RWPE2 (cell line): ENCODE measurements around the gene TMEM108.

Experiments used
- ATAC-seq: fragments of 200-7000 bp; cut with Tn5 transposase; 3 replicates; pipeline ENCODE4 v1.9.1; 2021; ENCODE audit warnings: low read depth
- DNase-seq: peaks from one replicate; pipeline ENCODE4 v3.0.0-alpha.2; 2020; ENCODE audit warnings: low spot score
- H3K27ac ChIP-seq: fragments of 450-650 bp; 2 replicates; pipeline ENCODE4 v1.5.1; 2017; ENCODE audit warnings: mild to moderate bottlenecking; ENCODE audit not compliant: poor library complexity, severe bottlenecking
- H3K27me3 ChIP-seq: fragments of 250-450 bp; sonication (Bioruptor Pico); 2 replicates; pipeline ENCODE4 v1.5.1; 2021; ENCODE audit warnings: mild to moderate bottlenecking, moderate library complexity; ENCODE audit not compliant: insufficient read depth, poor library complexity, severe bottlenecking
- H3K36me3 ChIP-seq: fragments of 250-450 bp; sonication (Bioruptor Pico); 2 replicates; pipeline ENCODE4 v1.5.1; 2020; ENCODE audit warnings: low read depth, mild to moderate bottlenecking, moderate library complexity
- H3K4me1 ChIP-seq: fragments of 250-450 bp; sonication (Bioruptor Pico); 2 replicates; pipeline ENCODE4 v1.5.1; 2021; ENCODE audit warnings: mild to moderate bottlenecking, moderate library complexity; ENCODE audit not compliant: insufficient read depth, poor library complexity, severe bottlenecking
- H3K4me3 ChIP-seq: fragments of 250-450 bp; sonication (Bioruptor Pico); 2 replicates; pipeline ENCODE4 v1.5.1; 2021; ENCODE audit warnings: mild to moderate bottlenecking, moderate library complexity; ENCODE audit not compliant: severe bottlenecking
- H3K9me3 ChIP-seq: fragments of 250-450 bp; sonication (Bioruptor Pico); 2 replicates; pipeline ENCODE4 v1.5.1; 2021; ENCODE audit warnings: mild to moderate bottlenecking, moderate library complexity; ENCODE audit not compliant: severe bottlenecking
- CTCF ChIP-seq: fragments of 450-650 bp; IDR thresholded peaks from one replicate; pipeline ENCODE4 v1.5.1; 2017; ENCODE audit warnings: mild to moderate bottlenecking, moderate library complexity; ENCODE audit not compliant: poor library complexity, severe bottlenecking

TMEM108 gene

GRCh38 chr3:133074977-133075376 lies 36.8 kb downstream of the TMEM108 start:
- no peak for ATAC-seq
- no peaks in the 10 kb centered on the region for H3K27me3 ChIP-seq
- no peak for TF ChIP-seq CTCF

GRCh38 chr3:133077688-133078087 lies 39.5 kb downstream of the TMEM108 start:
- no peak for TF ChIP-seq CTCF
- Histone ChIP-seq H3K4me3 (no peak overlapping the region), H3K4me1 (no peaks in the 10 kb centered on the region), H3K9me3 (no peaks in the 10 kb centered on the region), H3K27ac (no peak overlapping the region), H3K36me3 (no peaks in the 10 kb centered on the region), H3K27me3 (no peaks in the 10 kb centered on the region)
- ATAC-seq, result no peak
- DNase-seq, result no peak

More at GRCh38 chr3:133074977-133075376, 36.8 kb downstream of the TMEM108 start:
- Histone ChIP-seq H3K9me3 (no peaks in the 10 kb centered on the region), H3K27ac (no peak overlapping the region), H3K4me1 (no peaks in the 10 kb centered on the region), H3K4me3 (no peak overlapping the region), H3K36me3 (no peaks in the 10 kb centered on the region)
- DNase-seq, result no peak

- H3K4me1 ChIP-seq, result no peaks in the 10 kb centered on the region
- H3K27me3 ChIP-seq, result no peaks in the 10 kb centered on the region
- DNase-seq (no peak), ATAC-seq (no peak)
- no peaks in the 10 kb centered on the region for H3K9me3 ChIP-seq
- no peak overlapping the region for H3K4me3 ChIP-seq
- no peak for TF ChIP-seq CTCF
- H3K27ac ChIP-seq, result no peak overlapping the region
- H3K36me3 ChIP-seq, result no peaks in the 10 kb centered on the region
These were observed 41.4 kb downstream of the TMEM108 start for GRCh38 chr3:133079621-133080020.

GRCh38 chr3:133081016-133081415 lies 42.8 kb downstream of the TMEM108 start:
- no peak overlapping the region for H3K27ac ChIP-seq
- H3K27me3 ChIP-seq, result no peaks in the 10 kb centered on the region
- TF ChIP-seq CTCF, result no peak
- ATAC-seq (no peak), DNase-seq (no peak)
- no peaks in the 10 kb centered on the region for H3K9me3 ChIP-seq
- H3K4me1 ChIP-seq, result no peaks in the 10 kb centered on the region
- no peaks in the 10 kb centered on the region for H3K36me3 ChIP-seq
- no peak overlapping the region for H3K4me3 ChIP-seq

GRCh38 chr3:133083395-133083794 lies 45.2 kb downstream of the TMEM108 start:
- ATAC-seq, result no peak
- DNase-seq, result no peak
- no peaks in the 10 kb centered on the region for H3K9me3 ChIP-seq
- H3K4me1 ChIP-seq, result no peaks in the 10 kb centered on the region
- no peak for TF ChIP-seq CTCF
- no peaks in the 10 kb centered on the region for H3K27me3 ChIP-seq
- H3K27ac ChIP-seq, result no peak overlapping the region
- no peaks in the 10 kb centered on the region for H3K36me3 ChIP-seq
- no peak overlapping the region for H3K4me3 ChIP-seq
